ENCODE measurements around the gene TLCD3A. TPM values are rescaled to one million over a fixed set of nuclear protein-coding genes. Genes with fewer than 3 reads are reported as not detected.

TLCD3A gene
- total RNA-seq, result 13.4 and 17.5 TPM in 2 replicates

GRCh38 chr17:732067-732901, at the start of gene TLCD3A:
Gene TLCD3A, plus strand, starts transcription at chr17:732596. Its CDS starts 52 bp downstream, at chr17:732648.

GRCh38 chr17:752002-752619, 19.7 kb downstream of the TLCD3A start, which contains the start of gene GEMIN4:
Gene GEMIN4, minus strand, starts transcription at chr17:752264. Its CDS starts 122 bp downstream, at chr17:752142.

GRCh38 chr17:781805-782731, 49.7 kb downstream of the TLCD3A start, which contains the start of the genes GLOD4 and MRM3:
Gene GLOD4, minus strand, starts transcription at chr17:782280. Its CDS starts 25 bp downstream, at chr17:782255.
Gene MRM3, plus strand, starts transcription at chr17:782353. Its CDS starts 26 bp downstream, at chr17:782379.

Other genes with a start within 250 kb of the TLCD3A start
- 11.5 and 11.8 TPM in 2 replicates for gene VPS53, start 17.8 kb upstream of the TLCD3A start, total RNA-seq
- gene GEMIN4, start 19.7 kb downstream of the TLCD3A start, total RNA-seq, result 7.7 and 8.9 TPM in 2 replicates
- gene GLOD4, start 49.7 kb downstream of the TLCD3A start, total RNA-seq, result 51.1 and 52.8 TPM in 2 replicates
- 15.0 and 19.0 TPM in 2 replicates for gene MRM3, start 49.8 kb downstream of the TLCD3A start, total RNA-seq
- gene NXN, start 247.2 kb downstream of the TLCD3A start, total RNA-seq, result 128 and 145 TPM in 2 replicates

Data from dermis lymphatic vessel endothelial cell (primary cell).